ENCODE results near the gene SASH1. TPM values are rescaled to one million over a fixed set of nuclear protein-coding genes. Genes with fewer than 3 reads are reported as not detected.
A peak's percentile ranks its signal among the peaks of the same experiment; 100 is the strongest.

The SASH1 gene
- total RNA-seq, 6 experiments from 2014 or later = 66.0 to 91.4 (median 88.4) TPM

DNA sequence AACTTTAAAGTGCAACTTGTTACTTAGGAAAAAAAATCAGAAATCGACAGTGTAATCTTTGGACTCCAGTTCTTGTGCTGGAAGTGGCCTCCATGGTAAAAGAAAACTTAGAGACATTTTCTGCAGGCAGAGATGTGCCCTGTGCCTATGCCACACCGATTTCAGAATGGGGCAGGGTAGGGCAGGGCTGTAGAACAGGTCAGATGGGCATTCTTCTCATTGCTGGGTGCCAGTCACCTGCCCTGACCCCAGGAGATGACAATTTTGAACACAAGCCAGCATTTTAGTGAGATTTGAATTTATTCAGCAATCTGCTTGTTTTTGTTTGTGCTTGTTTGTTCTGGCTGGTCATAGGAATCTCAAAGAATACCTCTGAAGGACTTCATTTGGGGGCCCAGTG, 63.3 kb downstream of the SASH1 start:
- H3K4me3 Mint-ChIP-seq = peak overlapping the region; percentile 62; the same call in 1 of the 2 replicates
- peaks cover 19% of the 10 kb centered on the region for H3K36me3 Mint-ChIP-seq (ENCODE audit: low read depth)
- no peak for DNase-seq
- H3K27ac Mint-ChIP-seq = peak overlapping the region; percentile 83
- TF ChIP-seq CTCF (IDR thresholded peaks at IDR 0.05) = no peak
- H3K4me1 Mint-ChIP-seq (ENCODE audit: low read depth) = peaks cover 57% of the 10 kb centered on the region
- no peaks in the 10 kb centered on the region for H3K27me3 Mint-ChIP-seq (ENCODE audit: insufficient read depth)
- H3K9me3 Mint-ChIP-seq = no peaks in the 10 kb centered on the region

DNA sequence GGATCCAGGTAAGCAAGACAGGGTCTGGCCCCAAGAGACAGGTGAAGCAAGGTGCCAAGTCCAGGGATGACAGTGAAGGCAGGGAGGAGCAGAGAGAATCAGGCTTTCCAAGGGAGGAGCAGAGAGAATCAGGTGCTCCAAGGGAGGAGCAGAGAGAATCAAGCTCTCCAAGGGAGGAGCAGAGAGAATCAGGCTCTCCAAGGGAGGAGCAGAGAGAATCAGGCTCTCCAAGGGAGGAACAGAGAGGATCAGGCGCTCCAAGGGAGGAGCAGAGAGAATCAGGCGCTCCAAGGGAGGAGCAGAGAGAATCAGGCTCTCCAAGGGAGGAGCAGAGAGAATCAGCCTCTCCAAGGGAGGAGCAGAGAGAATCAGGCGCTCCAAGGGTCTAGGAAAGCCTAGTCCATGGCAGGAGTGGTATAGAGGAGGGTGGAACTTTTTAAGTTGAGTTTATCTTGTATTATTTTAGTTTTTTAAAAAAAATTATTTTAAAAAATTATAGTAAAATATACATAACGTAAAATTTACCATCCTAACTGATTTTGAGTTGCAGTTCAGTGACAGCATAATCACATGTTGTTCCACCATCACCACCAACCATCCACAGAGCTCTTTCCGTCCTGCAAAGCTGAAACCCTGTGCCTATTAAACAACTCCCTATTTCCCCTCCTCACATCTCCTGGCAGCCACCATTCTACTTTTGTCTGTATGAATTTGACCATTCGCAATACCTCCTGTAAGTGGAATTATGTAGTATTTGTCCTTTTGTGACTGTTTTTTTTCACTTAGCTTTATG, 64.1 kb downstream of the SASH1 start:
- TF ChIP-seq CTCF (IDR thresholded peaks at IDR 0.05) = no peak
- Mint-ChIP-seq H3K36me3 (ENCODE audit: low read depth) (peaks cover 14% of the 10 kb centered on the region), H3K4me3 (peak overlapping the region; percentile 69), H3K9me3 (no peaks in the 10 kb centered on the region), H3K27ac (peak overlapping the region; percentile 90), H3K4me1 (ENCODE audit: low read depth) (peaks cover 52% of the 10 kb centered on the region), H3K27me3 (ENCODE audit: insufficient read depth) (no peaks in the 10 kb centered on the region)
- no peak for DNase-seq

DNA sequence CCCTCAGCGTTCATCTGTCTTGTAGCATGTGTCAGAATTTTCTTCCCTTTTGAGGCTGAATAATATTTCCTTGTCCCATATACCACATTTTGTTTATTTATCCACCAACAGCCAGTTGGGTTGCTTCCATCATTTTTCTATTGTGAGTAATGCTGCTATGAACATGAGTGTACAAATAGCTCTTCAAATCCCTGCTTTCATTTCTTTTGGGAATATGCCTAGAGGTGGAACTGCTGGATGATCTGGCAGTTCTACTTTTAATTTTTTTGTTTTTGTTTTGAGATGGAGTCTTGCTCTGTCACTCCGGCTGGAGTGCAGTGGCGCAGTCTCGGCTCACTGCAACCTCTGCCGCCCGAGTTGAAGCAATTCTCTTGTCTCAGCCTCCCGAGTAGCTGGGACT, 64.7 kb downstream of the SASH1 start:
- DNase-seq = peak; percentile 98
- Mint-ChIP-seq H3K4me1 (ENCODE audit: low read depth) (peaks cover 48% of the 10 kb centered on the region), H3K36me3 (ENCODE audit: low read depth) (peaks cover 10% of the 10 kb centered on the region), H3K27me3 (ENCODE audit: insufficient read depth) (no peaks in the 10 kb centered on the region), H3K27ac (peak overlapping the region; percentile 90), H3K4me3 (peak overlapping the region; percentile 69), H3K9me3 (no peaks in the 10 kb centered on the region)
- TF ChIP-seq CTCF (IDR thresholded peaks at IDR 0.05) = no peak

DNA sequence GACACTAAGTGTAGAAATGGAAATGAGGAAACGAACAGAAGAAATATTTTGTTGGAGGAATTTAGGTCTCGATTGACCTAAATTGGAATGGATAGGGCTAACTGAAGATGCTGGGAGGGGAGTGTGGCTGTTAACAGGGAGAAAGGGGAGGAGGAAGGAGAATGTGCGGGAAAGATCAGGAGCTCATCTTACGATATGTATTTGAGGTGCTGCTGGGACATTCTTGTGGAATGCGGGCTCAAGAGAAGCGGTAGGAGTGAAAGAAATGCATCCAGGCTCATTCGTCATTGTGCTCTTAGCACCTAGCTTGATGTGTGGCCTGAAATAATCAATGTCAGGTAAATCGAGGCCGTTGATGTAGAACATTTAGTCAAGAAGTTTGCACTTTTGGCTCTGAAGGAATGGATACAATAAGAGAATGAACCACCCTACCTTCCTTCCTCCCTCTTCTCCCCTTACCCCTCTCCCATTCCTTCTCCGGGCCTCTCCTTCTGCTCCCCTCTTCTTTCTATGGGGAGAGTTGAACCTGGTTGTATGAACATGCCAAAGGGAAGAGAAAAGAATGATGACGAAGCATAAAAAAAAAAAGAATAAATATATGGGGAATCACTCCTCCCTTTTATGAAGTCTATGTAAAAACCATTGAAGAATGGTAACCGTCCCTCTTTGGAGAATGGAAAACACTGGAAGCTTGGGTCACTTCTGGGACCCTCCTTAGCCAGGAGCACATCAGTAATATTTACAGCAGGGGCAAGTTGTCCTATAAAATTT, 70.9 kb downstream of the SASH1 start:
- H3K27me3 Mint-ChIP-seq (ENCODE audit: insufficient read depth) = no peaks in the 10 kb centered on the region; the same call in 1 of the 2 replicates
- no peak for DNase-seq
- peak overlapping the region; percentile 32; the same call in 1 of the 2 replicates for H3K27ac Mint-ChIP-seq
- H3K36me3 Mint-ChIP-seq (ENCODE audit: low read depth) = peaks cover 14% of the 10 kb centered on the region
- no peak overlapping the region for H3K4me3 Mint-ChIP-seq
- H3K9me3 Mint-ChIP-seq = no peaks in the 10 kb centered on the region
- TF ChIP-seq CTCF (IDR thresholded peaks at IDR 0.05) = no peak
- H3K4me1 Mint-ChIP-seq (ENCODE audit: low read depth) = peaks cover 47% of the 10 kb centered on the region

DNA sequence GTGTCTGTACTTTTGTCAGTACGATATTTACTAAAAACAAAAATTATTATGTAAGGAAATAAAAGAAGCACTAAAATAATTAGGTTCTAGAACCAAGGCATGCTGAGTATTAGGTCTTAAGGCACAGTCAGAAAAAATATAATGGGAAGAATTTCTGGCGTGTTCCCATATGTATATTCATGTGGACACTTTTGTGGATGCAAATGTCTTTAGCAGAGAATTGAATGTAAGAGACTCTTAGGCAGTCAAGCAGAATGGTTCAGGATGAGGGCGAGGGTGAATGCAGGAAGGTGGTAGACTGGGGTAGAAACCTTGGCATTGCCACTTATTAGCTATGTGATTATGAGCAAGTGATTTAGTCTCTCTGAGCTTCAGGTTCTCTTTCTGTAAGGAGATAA, 71.5 kb downstream of the SASH1 start:
- no peak for TF ChIP-seq CTCF (IDR thresholded peaks at IDR 0.05)
- Mint-ChIP-seq H3K9me3 (no peaks in the 10 kb centered on the region), H3K27me3 (ENCODE audit: insufficient read depth) (no peaks in the 10 kb centered on the region; the same call in 1 of the 2 replicates), H3K27ac (peak overlapping the region; percentile 32), H3K36me3 (ENCODE audit: low read depth) (peaks cover 8% of the 10 kb centered on the region), H3K4me3 (no peak overlapping the region), H3K4me1 (ENCODE audit: low read depth) (peaks cover 42% of the 10 kb centered on the region)
- DNase-seq = no peak
